SH-SY5Y (cell line): ENCODE data around the gene RAB35.

Experiments
- GATA2 ChIP-seq: IDR thresholded peaks from 2 replicates; pipeline ENCODE4 v1.6.1; 2011; ENCODE audit warnings: mild to moderate bottlenecking, low read depth, low read length
- GATA3 ChIP-seq: IDR thresholded peaks from 2 replicates; pipeline ENCODE4 v1.6.1; 2011; ENCODE audit warnings: low read depth, mild to moderate bottlenecking, low read length, moderate library complexity

DNA sequence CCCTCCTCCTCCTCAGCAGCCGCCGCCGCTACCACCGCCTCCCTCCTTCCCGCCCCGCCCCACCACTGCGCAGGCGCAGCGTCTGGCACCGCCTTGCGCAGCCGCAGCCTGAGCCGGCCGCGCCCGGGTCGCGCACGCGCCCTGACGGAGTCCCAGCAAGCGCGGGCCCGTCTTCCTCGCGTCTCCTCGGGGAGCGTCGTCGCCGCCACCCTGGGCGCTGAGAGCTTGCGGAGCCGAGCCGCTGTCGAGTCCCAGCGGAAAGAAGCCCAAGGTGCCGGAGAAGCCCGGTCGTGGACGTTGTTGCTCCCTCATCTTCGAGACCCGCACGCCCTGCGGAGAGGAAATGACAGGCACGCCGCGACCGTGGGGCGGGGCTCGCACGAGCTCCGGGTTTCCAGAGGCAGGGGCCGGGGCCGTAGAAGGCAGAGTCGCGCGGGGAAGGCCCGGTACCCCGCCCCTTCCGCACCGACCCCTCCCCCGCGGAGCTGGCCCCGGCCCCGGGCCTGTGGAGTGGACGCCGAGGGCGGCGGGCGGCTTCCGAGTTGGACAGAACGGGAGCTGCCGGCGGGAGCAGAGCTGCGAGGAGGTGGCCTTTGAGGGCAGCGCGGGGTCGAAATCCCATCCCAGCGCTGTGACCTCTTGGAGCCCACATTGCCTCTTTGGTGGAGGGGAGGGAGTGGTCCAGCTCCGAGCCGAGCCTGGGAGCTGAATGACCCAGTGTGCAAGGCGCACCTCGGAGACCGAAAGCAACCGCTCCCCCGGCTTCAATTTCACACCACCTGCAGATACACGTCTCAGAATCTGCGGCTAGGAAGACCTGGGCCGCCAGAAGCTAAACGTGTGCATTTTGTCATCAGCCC, 469 bp upstream of the RAB35 start:
- TF ChIP-seq GATA2: no peak
- TF ChIP-seq GATA3: no peak
